ENCODE data around the gene LRRC27. TPM values are rescaled to one million over a fixed set of nuclear protein-coding genes. Genes with fewer than 3 reads are reported as not detected.
"Not testable (repeated sequence)": the region's sequence is repeated elsewhere in the genome, so short reads cannot be mapped to it uniquely, and the experiment has no call there.

Gene LRRC27
- polyA plus RNA-seq, 1 donor from 2014 or later = 14.5 TPM

DNA sequence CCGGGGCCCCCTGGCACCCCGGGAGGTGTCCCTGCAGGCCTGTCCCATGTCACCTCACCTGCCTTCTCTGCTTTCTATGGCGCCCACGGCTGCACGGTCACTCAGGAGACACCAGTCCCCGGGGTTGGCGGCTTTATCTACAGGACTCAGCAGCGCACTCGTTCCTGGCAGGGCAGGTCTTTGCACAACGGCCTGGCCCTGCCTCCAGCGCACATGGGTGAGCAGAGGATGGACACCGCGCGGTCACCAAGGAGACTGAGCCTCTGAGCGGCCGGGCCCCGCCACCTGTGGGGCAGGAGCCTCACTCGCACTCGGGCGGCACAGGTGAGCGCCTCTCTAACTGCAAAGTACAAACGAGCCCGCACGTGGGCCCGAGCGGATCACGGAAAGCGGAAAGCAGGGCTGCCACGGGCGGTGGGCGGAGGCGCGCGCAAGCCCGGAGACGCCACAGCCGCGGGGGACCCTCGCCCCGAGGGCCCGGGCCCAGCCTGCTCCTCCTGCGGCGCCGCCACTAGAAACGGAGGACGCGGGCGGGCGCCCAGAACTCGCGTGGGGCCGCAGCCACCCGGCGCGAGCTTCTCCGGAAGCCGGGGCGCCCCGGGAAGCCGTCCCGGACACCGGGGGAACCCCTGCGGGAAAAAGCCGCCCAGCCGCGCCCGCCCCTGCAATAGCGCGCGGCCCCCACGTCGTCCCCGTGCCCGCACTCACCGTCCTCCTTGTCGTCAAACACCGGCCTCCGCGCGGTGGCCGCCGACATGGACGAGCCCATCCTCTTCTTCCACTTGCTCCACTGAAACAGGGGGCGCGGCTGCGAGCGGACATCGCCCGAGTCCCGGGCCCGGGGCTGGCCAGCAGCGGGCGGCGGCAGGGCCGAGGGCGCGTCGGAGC lies 24.9 kb upstream of the LRRC27 start:
- peak overlapping the region; percentile 80 to 93 (median 86) for H3K4me3 Mint-ChIP-seq
- H3K4me1 Mint-ChIP-seq = peaks cover 3 to 9% (median 8%) of the 10 kb centered on the region in 3 donors
- H3K9me3 Mint-ChIP-seq = no peaks in the 10 kb centered on the region
- peak overlapping the region in 1 of 3 donors; percentile 91 for H3K27ac Mint-ChIP-seq
- peaks cover 29% of the 10 kb centered on the region for H3K27me3 Mint-ChIP-seq
- no peaks in the 10 kb centered on the region for H3K36me3 Mint-ChIP-seq

- Mint-ChIP-seq H3K36me3 (no peaks in the 10 kb centered on the region), H3K27me3 (peaks cover 32% of the 10 kb centered on the region), H3K4me1 (peaks cover 3 to 9% (median 8%) of the 10 kb centered on the region in 3 donors), H3K27ac (peak within 1 kb of the TSS in 1 of 3 donors; percentile 91), H3K9me3 (no peaks in the 10 kb centered on the region), H3K4me3 (peak within 1 kb of the TSS; percentile 81 to 93 (median 86))
These were observed 24.0 kb upstream of the LRRC27 start, which contains the start of gene STK32C for GRCh38 chr10:132307823-132308586. TSS of gene STK32C (minus strand) at chr10:132307950. CDS start at chr10:132307833, 117 bp downstream.

DNA sequence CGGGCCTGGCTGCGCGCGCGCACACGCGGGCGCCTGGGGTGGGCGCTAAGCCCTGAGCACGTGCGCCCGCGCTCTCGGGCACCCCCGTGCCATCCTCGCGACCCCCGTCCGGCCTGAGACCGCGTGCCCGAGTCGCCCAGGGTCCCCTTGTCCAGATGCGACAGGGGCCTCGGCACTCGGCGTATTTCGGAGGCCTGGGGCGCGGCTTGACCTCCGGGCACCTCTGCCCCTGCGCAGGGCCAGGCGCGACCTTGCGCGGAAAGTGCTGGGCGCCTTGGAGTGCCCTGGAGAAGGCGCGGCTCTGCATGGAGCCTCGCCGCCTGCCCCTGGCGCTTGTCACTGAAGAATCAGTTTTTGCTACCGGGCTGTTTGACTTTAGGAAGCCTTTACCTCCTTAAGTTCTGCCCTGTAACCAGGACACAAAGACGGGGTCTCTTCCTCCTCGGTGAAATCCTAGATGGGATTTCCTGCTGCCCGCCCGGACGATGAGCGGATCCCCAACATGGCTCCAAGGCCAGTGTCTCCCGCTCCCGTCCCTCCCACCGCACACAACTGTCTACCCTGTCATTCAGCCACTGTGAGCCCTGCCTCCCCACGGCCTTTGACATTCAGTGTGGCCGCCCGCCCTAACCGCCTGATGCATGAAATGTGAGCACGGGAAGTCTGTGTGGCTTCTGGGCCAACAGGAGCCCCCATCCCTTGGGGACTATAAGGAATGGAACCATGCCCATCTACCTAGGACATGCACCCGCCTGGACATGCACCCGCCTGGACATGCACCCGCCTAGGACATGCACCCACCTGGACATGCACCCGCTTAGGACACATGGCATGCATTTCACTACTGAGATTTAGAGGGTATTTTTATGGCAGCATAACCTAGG lies 23.2 kb upstream of the LRRC27 start:
- H3K27me3 Mint-ChIP-seq = peaks cover 26% of the 10 kb centered on the region
- peak overlapping the region in 1 of 3 donors; percentile 58 for H3K27ac Mint-ChIP-seq
- H3K4me1 Mint-ChIP-seq = peaks cover 1 to 9% (median 3%) of the 10 kb centered on the region in 3 donors
- H3K4me3 Mint-ChIP-seq = peak overlapping the region; percentile 74 to 89 (median 82)
- H3K9me3 Mint-ChIP-seq = no peaks in the 10 kb centered on the region
- no peaks in the 10 kb centered on the region for H3K36me3 Mint-ChIP-seq

DNA sequence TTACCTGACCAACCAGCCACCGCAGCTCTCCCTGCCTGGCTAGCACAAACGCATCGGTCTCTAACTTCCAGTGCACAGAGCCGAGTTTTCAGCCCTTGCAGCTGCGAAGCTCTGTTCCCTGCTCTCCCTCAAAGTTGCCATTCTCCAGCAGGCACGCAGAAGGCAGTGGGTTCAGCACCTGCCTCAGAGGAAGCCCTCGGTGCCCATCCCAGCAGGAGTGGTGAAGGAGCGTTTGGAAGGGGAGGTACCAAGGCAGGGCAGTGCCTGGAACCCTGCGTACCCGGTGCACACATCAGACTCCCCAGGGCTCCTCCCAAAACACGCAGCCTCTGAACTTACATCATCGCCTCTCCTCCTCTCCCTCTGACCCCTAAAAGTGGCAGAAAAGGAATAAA lies 22.5 kb upstream of the LRRC27 start:
- Mint-ChIP-seq H3K9me3 (no peaks in the 10 kb centered on the region), H3K27me3 (peaks cover 24% of the 10 kb centered on the region), H3K4me3 (peak overlapping the region in 3 of 4 donors; percentile 74 to 89 (median 81)), H3K27ac (peak overlapping the region in 1 of 3 donors; percentile 58), H3K36me3 (peaks cover 2% of the 10 kb centered on the region), H3K4me1 (peaks cover 0 to 9% (median 3%) of the 10 kb centered on the region in 3 donors)

GRCh38 chr10:132309879-132310591 lies 22.0 kb upstream of the LRRC27 start:
- peaks cover 24% of the 10 kb centered on the region for H3K27me3 Mint-ChIP-seq

GRCh38 chr10:132310701-132311337 lies 21.2 kb upstream of the LRRC27 start:
- peaks cover 20% of the 10 kb centered on the region for H3K27me3 Mint-ChIP-seq
- H3K36me3 Mint-ChIP-seq = peaks cover 2% of the 10 kb centered on the region
- H3K4me3 Mint-ChIP-seq = peak overlapping the region in 1 of 4 donors; percentile 81
- no peak overlapping the region for H3K27ac Mint-ChIP-seq
- H3K9me3 Mint-ChIP-seq = no peaks in the 10 kb centered on the region
- H3K4me1 Mint-ChIP-seq = peaks cover 0 to 9% (median 3%) of the 10 kb centered on the region in 3 donors

More at GRCh38 chr10:132309879-132310591, 22.0 kb upstream of the LRRC27 start:
- peak overlapping the region in 1 of 4 donors; percentile 81 for H3K4me3 Mint-ChIP-seq
- H3K4me1 Mint-ChIP-seq = peaks cover 0 to 9% (median 3%) of the 10 kb centered on the region in 3 donors
- H3K36me3 Mint-ChIP-seq = peaks cover 2% of the 10 kb centered on the region
- no peaks in the 10 kb centered on the region for H3K9me3 Mint-ChIP-seq
- H3K27ac Mint-ChIP-seq = peak overlapping the region in 1 of 3 donors; percentile 58

DNA sequence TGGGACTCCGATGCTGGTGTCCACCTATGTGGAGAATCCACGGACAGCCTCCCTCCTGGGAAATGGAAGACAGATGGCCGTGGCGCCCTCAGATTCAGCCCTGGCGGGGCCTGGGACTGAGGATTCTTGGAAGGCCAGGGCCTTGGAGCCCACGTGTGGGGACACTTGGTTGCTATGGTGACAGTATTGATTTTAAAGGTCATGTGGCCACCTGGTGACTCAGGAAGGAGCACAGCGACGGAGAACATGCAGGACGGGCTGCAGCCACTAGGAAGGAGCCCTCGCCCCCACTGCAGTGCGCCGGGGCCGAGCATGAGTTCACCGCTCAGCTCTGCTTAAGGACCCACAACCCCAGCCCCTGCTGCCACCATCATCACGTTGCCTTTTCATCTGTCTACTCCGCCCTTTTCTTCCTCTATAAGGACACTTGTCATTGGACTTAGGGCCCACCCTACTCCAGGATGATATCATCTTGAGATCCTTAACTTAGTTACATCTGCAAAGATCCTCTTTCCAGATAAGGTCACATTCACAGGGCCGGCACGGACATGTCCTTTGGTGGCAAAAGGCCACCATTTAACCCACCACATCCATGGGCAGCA lies 20.6 kb upstream of the LRRC27 start:
- Mint-ChIP-seq H3K9me3 (no peaks in the 10 kb centered on the region), H3K4me3 (peak overlapping the region in 1 of 4 donors; percentile 81), H3K27me3 (peaks cover 15% of the 10 kb centered on the region), H3K36me3 (peaks cover 2% of the 10 kb centered on the region), H3K4me1 (peaks cover 0 to 3% (median 3%) of the 10 kb centered on the region in 3 donors), H3K27ac (peak overlapping the region in 1 of 3 donors; percentile 10)

DNA sequence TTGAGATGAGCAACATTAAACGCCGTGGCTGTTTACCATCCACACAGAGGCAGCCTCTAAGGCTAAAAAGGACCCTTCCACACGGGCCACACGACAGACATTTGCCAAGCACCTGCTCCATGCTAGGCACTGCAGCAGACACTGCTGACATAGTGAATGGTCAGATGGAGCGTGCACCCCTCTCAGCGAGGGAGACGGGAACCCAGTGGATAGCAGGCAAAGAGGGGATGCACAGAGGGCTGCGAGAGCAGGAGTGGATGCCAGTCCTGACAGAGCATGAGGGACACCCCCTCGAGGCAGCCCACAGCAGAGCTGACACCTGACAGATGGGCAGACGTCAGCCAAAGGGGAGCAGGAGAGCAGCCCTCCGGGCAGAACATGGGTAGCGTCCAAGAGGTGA lies 18.7 kb upstream of the LRRC27 start:
- H3K9me3 Mint-ChIP-seq = no peaks in the 10 kb centered on the region
- no peaks in the 10 kb centered on the region for H3K4me1 Mint-ChIP-seq
- no peak overlapping the region for H3K27ac Mint-ChIP-seq
- no peak overlapping the region for H3K4me3 Mint-ChIP-seq
- peaks cover 9% of the 10 kb centered on the region for H3K27me3 Mint-ChIP-seq
- peaks cover 2% of the 10 kb centered on the region for H3K36me3 Mint-ChIP-seq

- no peak overlapping the region for H3K27ac Mint-ChIP-seq
- H3K36me3 Mint-ChIP-seq = peaks cover 2% of the 10 kb centered on the region
- no peaks in the 10 kb centered on the region for H3K9me3 Mint-ChIP-seq
- no peak overlapping the region for H3K4me3 Mint-ChIP-seq
- no peaks in the 10 kb centered on the region for H3K4me1 Mint-ChIP-seq
- peaks cover 8% of the 10 kb centered on the region for H3K27me3 Mint-ChIP-seq
These were observed 18.1 kb upstream of the LRRC27 start for GRCh38 chr10:132313865-132314264.

DNA sequence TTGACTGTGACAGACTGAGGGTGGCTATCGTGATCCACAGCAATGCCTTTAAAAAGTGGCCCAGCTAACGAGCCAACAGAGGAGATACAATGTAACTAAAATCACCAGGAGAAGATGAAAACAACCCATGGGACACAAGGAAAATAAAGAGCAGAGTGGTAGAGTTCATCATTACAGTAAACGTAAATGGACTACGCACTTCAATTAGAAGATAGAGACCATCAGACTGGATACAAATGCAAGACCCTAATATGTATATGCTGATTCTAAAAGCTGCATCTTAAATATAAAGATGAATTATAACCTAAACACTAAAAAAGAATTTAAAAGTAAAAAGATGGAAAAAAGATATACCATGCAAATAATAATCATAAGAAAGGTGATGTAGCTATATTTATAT lies 17.7 kb upstream of the LRRC27 start:
- Mint-ChIP-seq H3K4me3 (no peak overlapping the region), H3K9me3 (no peaks in the 10 kb centered on the region), H3K27me3 (peaks cover 6% of the 10 kb centered on the region), H3K36me3 (peaks cover 2% of the 10 kb centered on the region), H3K27ac (no peak overlapping the region), H3K4me1 (peaks cover 0 to under 1% (median 0%) of the 10 kb centered on the region in 3 donors)

- not testable (repeated sequence) for H3K27me3 Mint-ChIP-seq, H3K36me3 Mint-ChIP-seq, H3K4me1 Mint-ChIP-seq, H3K9me3 Mint-ChIP-seq, H3K27ac Mint-ChIP-seq
- H3K4me3 Mint-ChIP-seq = peak overlapping the region in 1 of 4 donors; percentile 58
These were observed 17.1 kb upstream of the LRRC27 start for GRCh38 chr10:132314881-132315280.

GRCh38 chr10:132316133-132316532 lies 15.9 kb upstream of the LRRC27 start:
- Mint-ChIP-seq H3K9me3 (no peaks in the 10 kb centered on the region), H3K27ac (no peak overlapping the region)

GRCh38 chr10:132317477-132317876 lies 14.5 kb upstream of the LRRC27 start:
- H3K4me1 Mint-ChIP-seq, H3K27me3 Mint-ChIP-seq, H3K27ac Mint-ChIP-seq, H3K9me3 Mint-ChIP-seq, H3K36me3 Mint-ChIP-seq, H3K4me3 Mint-ChIP-seq: not testable (repeated sequence)

More at GRCh38 chr10:132316133-132316532, 15.9 kb upstream of the LRRC27 start:
- H3K4me1 Mint-ChIP-seq = peaks cover 0 to 5% (median 2%) of the 10 kb centered on the region in 3 donors
- H3K27me3 Mint-ChIP-seq = peaks cover 6% of the 10 kb centered on the region
- H3K36me3 Mint-ChIP-seq = peaks cover 2% of the 10 kb centered on the region
- no peak overlapping the region for H3K4me3 Mint-ChIP-seq

Data from IgD-negative memory B cell (primary cell).